SJSA1 (cell line): ENCODE measurements around the gene COPB2. TPM values are rescaled to one million over a fixed set of nuclear protein-coding genes. Genes with fewer than 3 reads are reported as not detected.

Experiments
- total RNA-seq: library from RNA; depleted of rRNA; stranded (reverse); fragments of >200 nt; shearing (Covaris generic); gene quantifications from 2 replicates; pipeline ENCODE4 v1.2.3, GENCODE V29; 2014; rRNA removed

The COPB2 gene
- total RNA-seq, 1 experiment from 2014 or later, result 126 TPM

Other genes starting within 250 kb of the COPB2 start
- 75.3 and 103 TPM in 2 replicates for gene MRPS22, start 45.6 kb downstream of the COPB2 start, total RNA-seq
- not detected in 2 replicates for gene RBP2, start 86.9 kb upstream of the COPB2 start, total RNA-seq
- 18.5 and 24.1 TPM in 2 replicates for gene RBP1, start 150.1 kb upstream of the COPB2 start, total RNA-seq